H1 (cell line): Measurements from ENCODE around the gene PPP1R12A. TPM values are rescaled to one million over a fixed set of nuclear protein-coding genes. Genes with fewer than 3 reads are reported as not detected.

Experiments used
- CTCF ChIA-PET: fragments of 300-600 bp; sonication (Branson Sonifier 250); formaldehyde crosslinking; loops from one replicate; lab custom pipeline; 2021; ENCODE audit not compliant: partially characterized antibody; lab: Charles Lee
- POLR2A ChIA-PET: fragments of 300-600 bp; sonication (Branson Sonifier 250); formaldehyde crosslinking; loops from one replicate; lab custom pipeline; 2021; ENCODE audit warnings: inconsistent platforms; ENCODE audit not compliant: partially characterized antibody; lab: Charles Lee
- DNase-seq, 2 experiments: peaks; one replicate each; pipeline versions ENCODE4 v3.0.0 to v3.0.0-alpha.2; 2010 to 2022; ENCODE audit warnings: low spot score in 2 of 2, low read depth in 1 of 2, mixed read lengths in 1 of 2
- FAIRE-seq: peaks from 2 replicates; lab custom pipeline; 2011; peaks lifted over from hg19 to GRCh38; lab: Jason Lieb, UNC
- H2AFZ ChIP-seq: 2 replicates; pipeline ENCODE4 v1.8.1; 2012; ENCODE audit warnings: low read length, inconsistent platforms
- H2AK5ac ChIP-seq: 2 replicates; pipeline ENCODE4 v1.6.1; 2013; ENCODE audit warnings: low read depth, low read length
- H2BK120ac ChIP-seq: replicated peaks from 2 replicates; pipeline ENCODE3; 2013; ENCODE audit warnings: low read depth, low read length, inconsistent platforms
- H2BK12ac ChIP-seq: 2 replicates; pipeline ENCODE4 v1.6.1; 2013; ENCODE audit warnings: low read depth, low read length
- H2BK15ac ChIP-seq: 2 replicates; pipeline ENCODE4 v1.6.1; 2013; ENCODE audit warnings: low read length
- H2BK20ac ChIP-seq: 2 replicates; pipeline ENCODE4 v1.6.1; 2013; ENCODE audit warnings: low read length
- H2BK5ac ChIP-seq: 2 replicates; pipeline ENCODE4 v1.6.1; 2013; ENCODE audit warnings: low read depth, low read length
- H3K14ac ChIP-seq: 2 replicates; pipeline ENCODE4 v1.6.1; 2013; ENCODE audit warnings: inconsistent platforms; ENCODE audit not compliant: insufficient read length
- H3K18ac ChIP-seq: 2 replicates; pipeline ENCODE4 v1.6.1; 2013; ENCODE audit warnings: low read length; ENCODE audit errors: extremely low read depth
- H3K23ac ChIP-seq: 2 replicates; pipeline ENCODE4 v1.6.1; 2013; ENCODE audit warnings: inconsistent platforms; ENCODE audit not compliant: insufficient read length
- H3K23me2 ChIP-seq: 2 replicates; pipeline ENCODE4 v1.6.1; 2013; ENCODE audit warnings: low read depth, low read length
- H3K27ac ChIP-seq: 2 replicates; pipeline ENCODE4 v1.6.1; 2011; ENCODE audit warnings: low read depth, low read length, inconsistent platforms
- H3K27me3 ChIP-seq, 4 experiments: replicated peaks in 1 of 4; 1 replicate in 1 of 4; 2 replicates in 3 of 4; pipeline versions ENCODE4 v1.6.1 to v1.8.1; 2011 to 2013; ENCODE audit warnings: low read length in 3 of 4, mild to moderate bottlenecking in 3 of 4, inconsistent platforms in 2 of 4, mixed read lengths in 2 of 4, moderate library complexity in 1 of 4; ENCODE audit not compliant: control insufficient read depth in 3 of 4, insufficient read depth in 3 of 4; ENCODE audit errors: extremely low read depth in 1 of 4
- H3K36me3 ChIP-seq, 4 experiments: 2 replicates each; pipeline versions ENCODE4 v1.6.1 to v1.8.1; 2011 to 2013; ENCODE audit warnings: mild to moderate bottlenecking in 4 of 4, low read length in 3 of 4, moderate library complexity in 2 of 4, control low read depth in 1 of 4, inconsistent platforms in 1 of 4; ENCODE audit not compliant: insufficient read depth in 4 of 4, control insufficient read depth in 2 of 4
- H3K4ac ChIP-seq: replicated peaks from 2 replicates; pipeline ENCODE3; 2013; ENCODE audit warnings: low read length, low read depth, mixed read lengths, inconsistent platforms; ENCODE audit not compliant: insufficient read length
- H3K4me1 ChIP-seq, 4 experiments: replicated peaks in 1 of 4; 1 replicate in 1 of 4; 2 replicates in 3 of 4; pipeline versions ENCODE4 v1.6.1 to v1.8.1; 2011 to 2013; ENCODE audit warnings: low read length in 3 of 4, inconsistent platforms in 2 of 4, mixed read lengths in 1 of 4; ENCODE audit not compliant: insufficient read depth in 4 of 4, control insufficient read depth in 3 of 4
- H3K4me2 ChIP-seq, 2 experiments: 2 replicates each; pipeline versions ENCODE4 v1.6.1 to v1.8.1; 2011 to 2013; ENCODE audit warnings: low read depth in 2 of 2, low read length in 2 of 2, control low read depth in 1 of 2, inconsistent platforms in 1 of 2, mild to moderate bottlenecking in 1 of 2; ENCODE audit not compliant: insufficient read depth in 1 of 2
- H3K4me3 ChIP-seq, 4 experiments: fragments of 200-600, 300-600 bp in 1 of 4; sonication (generic), shearing (Covaris generic), sonication (Bioruptor Twin) in 1 of 4; 2 replicates each; pipeline versions ENCODE4 v1.5.1 to v1.8.1; 2011 to 2016; ENCODE audit warnings: low read length in 4 of 4, low read depth in 3 of 4, control low read depth in 2 of 4, inconsistent platforms in 2 of 4, mild to moderate bottlenecking in 2 of 4, mixed read lengths in 1 of 4, moderate library complexity in 1 of 4; ENCODE audit not compliant: insufficient read depth in 2 of 4; ENCODE audit errors: extremely low read depth in 1 of 4
- H3K56ac ChIP-seq: replicated peaks from 2 replicates; pipeline ENCODE3; 2013; ENCODE audit warnings: low read depth, mild to moderate bottlenecking, mixed read lengths, low read length, inconsistent platforms; ENCODE audit not compliant: insufficient read length
- H3K79me1 ChIP-seq: 2 replicates; pipeline ENCODE4 v1.6.1; 2013; ENCODE audit warnings: low read depth, low read length, control low read depth
- H3K79me2 ChIP-seq, 2 experiments: 2 replicates each; pipeline versions ENCODE4 v1.6.1 to v1.8.1; 2012 to 2013; ENCODE audit warnings: low read length in 2 of 2, mild to moderate bottlenecking in 2 of 2, inconsistent platforms in 1 of 2; ENCODE audit not compliant: insufficient read depth in 2 of 2, control insufficient read depth in 1 of 2
- H3K9ac ChIP-seq, 4 experiments: replicated peaks in 1 of 4; 1 replicate in 1 of 4; 2 replicates in 3 of 4; pipeline versions ENCODE4 v1.6.1 to v1.8.1; 2011 to 2013; ENCODE audit warnings: low read depth in 3 of 4, low read length in 3 of 4, control low read depth in 2 of 4, mild to moderate bottlenecking in 2 of 4, moderate library complexity in 2 of 4, inconsistent platforms in 1 of 4; ENCODE audit errors: extremely low read depth in 1 of 4
- H3K9me3 ChIP-seq, 2 experiments: 2 replicates each; pipeline versions ENCODE4 v1.6.1 to v1.8.1; 2012 to 2013; ENCODE audit warnings: mild to moderate bottlenecking in 2 of 2, moderate library complexity in 2 of 2, control low read depth in 1 of 2, inconsistent platforms in 1 of 2, low read depth in 1 of 2, low read length in 1 of 2, mixed read lengths in 1 of 2; ENCODE audit not compliant: insufficient read depth in 2 of 2
- H4K20me1 ChIP-seq, 2 experiments: replicated peaks in 1 of 2; 2 replicates each; pipeline versions ENCODE3 to v1.8.1; 2011 to 2013; ENCODE audit warnings: inconsistent platforms in 2 of 2, low read length in 2 of 2, mild to moderate bottlenecking in 1 of 2; ENCODE audit not compliant: insufficient read depth in 2 of 2, control insufficient read depth in 1 of 2
- H4K5ac ChIP-seq: 2 replicates; pipeline ENCODE4 v1.6.1; 2013; ENCODE audit warnings: low read length, low read depth, mixed read lengths, inconsistent platforms; ENCODE audit not compliant: insufficient read length
- H4K8ac ChIP-seq: 2 replicates; pipeline ENCODE4 v1.8.0; 2013; ENCODE audit warnings: mild to moderate bottlenecking, moderate library complexity, low read length, inconsistent platforms; ENCODE audit not compliant: insufficient read depth; ENCODE audit errors: extremely low read depth
- H4K91ac ChIP-seq: replicated peaks from 2 replicates; pipeline ENCODE3; 2013; ENCODE audit warnings: low read length, mixed read lengths, inconsistent platforms; ENCODE audit not compliant: insufficient read length
- BACH1 ChIP-seq: IDR thresholded peaks from 2 replicates; pipeline ENCODE4 v1.6.1; 2012; ENCODE audit warnings: low read length, improper control_type of control experiment
- CTCF ChIP-seq, 3 experiments: IDR thresholded peaks; 1 replicate in 2 of 3; 2 replicates in 1 of 3; pipeline versions ENCODE4 v1.5.1 to v1.6.1; 2011; ENCODE audit warnings: low read length in 3 of 3, mild to moderate bottlenecking in 3 of 3, inconsistent platforms in 2 of 3, low read depth in 1 of 3, moderate library complexity in 1 of 3; ENCODE audit not compliant: insufficient read depth in 1 of 3; ENCODE audit errors: control extremely low read depth in 1 of 3
- RAD21 ChIP-seq, 2 experiments: IDR thresholded peaks in 1 of 2; conservative IDR thresholded peaks in 1 of 2; 2 replicates each; pipeline ENCODE4 v1.6.1; 2011; ENCODE audit warnings: low read depth in 2 of 2, low read length in 2 of 2, improper control_type of control experiment in 1 of 2, inconsistent platforms in 1 of 2, mild to moderate bottlenecking in 1 of 2, moderate library complexity in 1 of 2
- WGBS, 2 experiments: shearing (Covaris generic) in 1 of 2; methylation state at CpG; one replicate each; pipeline versions ENCODE4 v1.1.6 to v1.1.7; 2013 to 2015; ENCODE audit warnings: low lambda C conversion rate in 2 of 2, mixed read lengths in 2 of 2, inconsistent platforms in 1 of 2, low coverage in 1 of 2, missing lambda C conversion rate in 1 of 2; ENCODE audit not compliant: insufficient replicate concordance in 2 of 2, insufficient coverage in 1 of 2, insufficient read length in 1 of 2; ENCODE audit errors: extremely low coverage in 1 of 2, missing lambda C conversion rate in 1 of 2; 5-methylcytosine and 5-hydroxymethylcytosine counted together
- polyA plus RNA-seq, 7 experiments: library from polyadenylated mRNA; depleted of rRNA in 3 of 7; stranded (reverse) in 5 of 7; unstranded in 2 of 7; fragments of >200 nt in 5 of 7; fragments of 200-250 nt in 2 of 7; gene quantifications; 1 replicate in 5 of 7; 2 replicates in 1 of 7; 4 replicates in 1 of 7; pipeline versions ENCODE4 v1.2.1 to v1.2.3, GENCODE V29; 2011 to 2013; ENCODE audit warnings: missing spikeins in 2 of 7, mixed read lengths in 2 of 7
- total RNA-seq: library from RNA; stranded (reverse); fragmentation: NEBNext Ultra II Directional; extraction: Animal tissue kit (Norgen Biotek cat#: 25700); gene quantifications from 2 replicates; pipeline ENCODE4 v1.2.1, GENCODE V29; 2021

PPP1R12A gene
- total and polyA plus RNA-seq, 2 of the 8 experiments (the other 6 are each of a cell fraction or from before 2014, with no cell fraction given): 14.7 to 81.5 TPM

GRCh38 chr12:79886917-79887519, 47.9 kb downstream of the PPP1R12A start:
- no peak overlapping the region for H4K5ac ChIP-seq
- CTCF ChIA-PET: interaction anchor here (0.7 to 1.6 kb wide), 12 partner anchors 10 to 372 kb away, joined by 3 to 7 read pairs (median 4); no protein-coding TSS in a partner anchor
- no peak overlapping the region for H3K4me3 ChIP-seq
- no peak overlapping the region for H3K4me2 ChIP-seq
- H3K9me3 ChIP-seq: no peaks in the 10 kb centered on the region
- no peak overlapping the region for H2BK120ac ChIP-seq
- no peak overlapping the region for H2BK20ac ChIP-seq
- peaks cover 0 to 3% (median 0%) of the 10 kb centered on the region in 4 experiments; a peak in 2 of 8 replicates for H3K36me3 ChIP-seq
- H3K9ac ChIP-seq: no peak overlapping the region
- H3K56ac ChIP-seq: no peak overlapping the region
- no peak overlapping the region for H4K91ac ChIP-seq
- H3K27me3 ChIP-seq: no peaks in the 10 kb centered on the region
- 63% methylated on average over 3 of the region's 3 CpGs; no CpG with 5 or more reads in 1 of the 2 experiments for WGBS, 2 experiments
- peaks cover 2 to 3% of the 10 kb centered on the region in 2 experiments for H4K20me1 ChIP-seq
- H3K18ac ChIP-seq: no peak overlapping the region
- TF ChIP-seq CTCF (IDR thresholded peaks at IDR 0.05; ENCODE audit: control extremely low read depth in 1 of 3, insufficient read depth in 1 of 3, low read depth in 1 of 3, low read length in 3 of 3) (peak in 1 of 3 experiments; percentile 49; a peak in 2 of 4 replicates), RAD21 (IDR thresholded peaks at IDR 0.05 in 1 of 2, conservative IDR thresholded peaks at IDR 0.05 in 1 of 2; ENCODE audit: low read depth in 2 of 2, low read length in 2 of 2) (peak; percentile 45 to 48), BACH1 (no peak)
- TF ChIP-seq, all 59 proteins: peak for 2
- POLR2A ChIA-PET: no interaction called here
- Histone ChIP-seq H3K79me2 (peaks cover 5 to 98% of the 10 kb centered on the region in 2 experiments; a peak in 3 of 4 replicates), H3K27ac (no peak overlapping the region), H3K14ac (no peak overlapping the region), H2AFZ (no peak overlapping the region), H3K23me2 (no peaks in the 10 kb centered on the region), H3K23ac (no peak overlapping the region), H3K4me1 (peaks cover 0 to 3% (median 0%) of the 10 kb centered on the region in 4 experiments; a peak in 3 of 7 replicates), H2BK12ac (no peak overlapping the region), H2AK5ac (no peak overlapping the region), H3K79me1 (peaks cover 2% of the 10 kb centered on the region; the same call in 1 of the 2 replicates), H3K4ac (no peak overlapping the region), H2BK5ac (no peak overlapping the region), H4K8ac (no peak overlapping the region), H2BK15ac (no peak overlapping the region)
- FAIRE-seq (no peak), DNase-seq (no peak)
